ENCODE results near the gene PRDM16.

PRDM16 gene

GRCh38 chr1:3209201-3209600 lies 140.2 kb downstream of the PRDM16 start:
- no peaks in the 10 kb centered on the region for H3K4me1 ChIP-seq (ENCODE audit: insufficient read depth, low read length)
- H3K9me3 ChIP-seq (ENCODE audit: low read length) = no peaks in the 10 kb centered on the region
- H3K36me3 ChIP-seq (ENCODE audit: insufficient read depth, low read length) = no peaks in the 10 kb centered on the region
- H3K27me3 ChIP-seq (ENCODE audit: insufficient read depth, low read length) = peaks cover 37% of the 10 kb centered on the region
- H2AFZ ChIP-seq (ENCODE audit: low read depth, low read length) = no peak overlapping the region
- no peak overlapping the region for H3K4me3 ChIP-seq (ENCODE audit: low read length)

- Histone ChIP-seq H3K9me3 (ENCODE audit: low read length) (no peaks in the 10 kb centered on the region), H3K4me3 (ENCODE audit: low read length) (no peak overlapping the region), H3K27me3 (ENCODE audit: insufficient read depth, low read length) (peaks cover 40% of the 10 kb centered on the region), H2AFZ (ENCODE audit: low read depth, low read length) (no peak overlapping the region), H3K4me1 (ENCODE audit: insufficient read depth, low read length) (peaks cover 13% of the 10 kb centered on the region), H3K36me3 (ENCODE audit: insufficient read depth, low read length) (no peaks in the 10 kb centered on the region)
Measured at GRCh38 chr1:3211582-3212375, 142.8 kb downstream of the PRDM16 start.

- Histone ChIP-seq H3K4me1 (ENCODE audit: insufficient read depth, low read length) (peaks cover 15% of the 10 kb centered on the region), H3K4me3 (ENCODE audit: low read length) (no peak overlapping the region), H3K27me3 (ENCODE audit: insufficient read depth, low read length) (peaks cover 43% of the 10 kb centered on the region), H2AFZ (ENCODE audit: low read depth, low read length) (no peak overlapping the region), H3K9me3 (ENCODE audit: low read length) (no peaks in the 10 kb centered on the region), H3K36me3 (ENCODE audit: insufficient read depth, low read length) (no peaks in the 10 kb centered on the region)
Measured at GRCh38 chr1:3212453-3213355, 143.7 kb downstream of the PRDM16 start.

- Histone ChIP-seq H2AFZ (ENCODE audit: low read depth, low read length) (no peak overlapping the region), H3K9me3 (ENCODE audit: low read length) (no peaks in the 10 kb centered on the region)
Measured at GRCh38 chr1:3213730-3214129, 144.7 kb downstream of the PRDM16 start.

GRCh38 chr1:3215198-3216014 lies 146.4 kb downstream of the PRDM16 start:
- no peak overlapping the region for H3K4me3 ChIP-seq (ENCODE audit: low read length)
- H3K36me3 ChIP-seq (ENCODE audit: insufficient read depth, low read length) = no peaks in the 10 kb centered on the region
- H3K9me3 ChIP-seq (ENCODE audit: low read length) = no peaks in the 10 kb centered on the region
- no peak overlapping the region for H2AFZ ChIP-seq (ENCODE audit: low read depth, low read length)
- H3K4me1 ChIP-seq (ENCODE audit: insufficient read depth, low read length) = peaks cover 39% of the 10 kb centered on the region
- H3K27me3 ChIP-seq (ENCODE audit: insufficient read depth, low read length) = peaks cover 68% of the 10 kb centered on the region

More at GRCh38 chr1:3213730-3214129, 144.7 kb downstream of the PRDM16 start:
- Histone ChIP-seq H3K4me3 (ENCODE audit: low read length) (no peak overlapping the region), H3K36me3 (ENCODE audit: insufficient read depth, low read length) (no peaks in the 10 kb centered on the region), H3K4me1 (ENCODE audit: insufficient read depth, low read length) (peaks cover 25% of the 10 kb centered on the region), H3K27me3 (ENCODE audit: insufficient read depth, low read length) (peaks cover 52% of the 10 kb centered on the region)

GRCh38 chr1:3216015-3216391 lies 147.0 kb downstream of the PRDM16 start:
- peaks cover 73% of the 10 kb centered on the region for H3K27me3 ChIP-seq (ENCODE audit: insufficient read depth, low read length)
- no peak overlapping the region for H2AFZ ChIP-seq (ENCODE audit: low read depth, low read length)
- no peaks in the 10 kb centered on the region for H3K9me3 ChIP-seq (ENCODE audit: low read length)
- no peak overlapping the region for H3K4me3 ChIP-seq (ENCODE audit: low read length)
- H3K4me1 ChIP-seq (ENCODE audit: insufficient read depth, low read length) = peaks cover 39% of the 10 kb centered on the region
- H3K36me3 ChIP-seq (ENCODE audit: insufficient read depth, low read length) = no peaks in the 10 kb centered on the region

GRCh38 chr1:3217181-3217641 lies 148.2 kb downstream of the PRDM16 start:
- Histone ChIP-seq H3K4me1 (ENCODE audit: insufficient read depth, low read length) (peaks cover 41% of the 10 kb centered on the region), H3K27me3 (ENCODE audit: insufficient read depth, low read length) (peaks cover 78% of the 10 kb centered on the region), H3K4me3 (ENCODE audit: low read length) (no peak overlapping the region), H3K36me3 (ENCODE audit: insufficient read depth, low read length) (no peaks in the 10 kb centered on the region), H3K9me3 (ENCODE audit: low read length) (no peaks in the 10 kb centered on the region), H2AFZ (ENCODE audit: low read depth, low read length) (no peak overlapping the region)

GRCh38 chr1:3217979-3218679 lies 149.1 kb downstream of the PRDM16 start:
- Histone ChIP-seq H3K27me3 (ENCODE audit: insufficient read depth, low read length) (peaks cover 80% of the 10 kb centered on the region), H3K4me1 (ENCODE audit: insufficient read depth, low read length) (peaks cover 41% of the 10 kb centered on the region)

GRCh38 chr1:3219005-3219790 lies 150.2 kb downstream of the PRDM16 start:
- Histone ChIP-seq H2AFZ (ENCODE audit: low read depth, low read length) (no peak overlapping the region), H3K9me3 (ENCODE audit: low read length) (no peaks in the 10 kb centered on the region), H3K4me3 (ENCODE audit: low read length) (no peak overlapping the region), H3K36me3 (ENCODE audit: insufficient read depth, low read length) (no peaks in the 10 kb centered on the region), H3K27me3 (ENCODE audit: insufficient read depth, low read length) (peaks cover 83% of the 10 kb centered on the region), H3K4me1 (ENCODE audit: insufficient read depth, low read length) (peaks cover 41% of the 10 kb centered on the region)

More at GRCh38 chr1:3217979-3218679, 149.1 kb downstream of the PRDM16 start:
- Histone ChIP-seq H2AFZ (ENCODE audit: low read depth, low read length) (no peak overlapping the region), H3K9me3 (ENCODE audit: low read length) (no peaks in the 10 kb centered on the region), H3K36me3 (ENCODE audit: insufficient read depth, low read length) (no peaks in the 10 kb centered on the region), H3K4me3 (ENCODE audit: low read length) (no peak overlapping the region)

GRCh38 chr1:3219791-3220467 lies 150.9 kb downstream of the PRDM16 start:
- Histone ChIP-seq H3K4me1 (ENCODE audit: insufficient read depth, low read length) (peaks cover 41% of the 10 kb centered on the region), H3K9me3 (ENCODE audit: low read length) (no peaks in the 10 kb centered on the region), H3K36me3 (ENCODE audit: insufficient read depth, low read length) (no peaks in the 10 kb centered on the region), H2AFZ (ENCODE audit: low read depth, low read length) (no peak overlapping the region), H3K4me3 (ENCODE audit: low read length) (no peak overlapping the region), H3K27me3 (ENCODE audit: insufficient read depth, low read length) (peaks cover 85% of the 10 kb centered on the region)
